Stimulated activated CD4-positive, alpha-beta T cell treated with anti-CD3 and anti-CD28 coated beads, Interleukin-2, amount 100 ng/mL, for 4 hours (primary cell): ENCODE results near the gene NUP153.
A peak's percentile ranks its signal among the peaks of the same experiment; 100 is the strongest.
"Not testable (repeated sequence)": the region's sequence is repeated elsewhere in the genome, so short reads cannot be mapped to it uniquely, and the experiment has no call there.

Experiments used
- DNase-seq: peaks from one replicate; pipeline ENCODE4 v3.0.0-alpha.2; 2020; ENCODE audit warnings: low read depth

The NUP153 gene

DNA sequence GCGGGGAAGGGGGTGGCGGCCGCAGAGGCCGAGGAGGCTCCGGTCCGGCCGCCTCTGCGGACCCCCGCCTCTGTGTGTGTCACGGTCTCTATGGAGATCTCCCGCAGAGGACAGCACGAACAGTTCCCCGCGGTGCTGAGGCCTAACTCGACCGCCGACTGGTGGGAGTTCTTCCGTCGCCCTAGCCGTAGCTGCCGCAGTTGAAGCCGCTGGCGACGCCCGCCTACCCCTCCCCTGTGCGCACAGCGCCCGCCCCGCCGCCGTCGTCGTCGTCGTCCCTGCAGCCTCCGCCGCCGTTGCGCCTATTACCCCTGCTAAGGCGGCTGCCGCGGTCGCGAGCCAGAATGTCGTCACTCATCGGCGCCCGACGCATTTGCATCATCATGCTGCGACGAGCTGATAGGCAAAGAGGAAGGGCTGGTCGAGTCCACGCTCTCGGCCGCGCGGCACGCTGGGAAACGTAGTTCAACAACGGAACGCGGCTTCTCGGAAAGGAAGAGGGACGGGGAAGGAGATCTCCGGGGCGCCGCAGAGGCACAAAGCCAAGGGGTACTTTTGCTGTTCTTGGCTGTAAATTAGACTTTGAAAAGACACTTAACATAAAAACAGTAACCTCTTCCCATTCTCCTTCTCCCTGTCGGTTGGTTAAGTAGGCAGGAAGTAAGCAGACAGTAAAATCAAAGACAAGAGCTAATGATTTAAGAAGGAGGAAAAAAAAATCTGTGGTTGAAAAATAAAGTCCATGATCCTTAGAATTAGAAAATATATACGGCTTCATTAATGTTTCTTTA lies at the start of gene NUP153:
Gene NUP153 (minus strand): TSS at position 346 of the 791 bp plus-strand sequence. CDS start 538 bp downstream, outside the sequence.
- peak; percentile 99 for DNase-seq

DNA sequence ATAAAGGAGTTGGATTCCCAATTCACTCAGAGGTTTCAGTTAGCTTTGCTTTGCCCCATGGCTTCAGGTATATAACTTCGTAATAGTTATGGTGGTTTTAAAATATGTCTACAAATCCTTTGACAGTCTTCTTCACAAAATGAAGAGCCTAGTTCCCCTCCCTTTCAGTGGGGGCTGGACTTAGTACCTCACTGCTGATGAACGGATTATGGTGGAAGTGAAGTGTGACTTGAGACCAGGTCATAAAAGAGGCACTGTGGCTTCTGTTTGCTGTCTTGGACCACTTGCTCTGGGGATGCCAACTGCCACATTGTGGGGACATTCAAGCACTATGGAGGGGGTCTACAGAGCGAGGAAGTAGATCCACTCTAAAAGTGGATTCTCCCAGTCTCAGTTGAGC lies 47.5 kb upstream of the NUP153 start:
- DNase-seq, result no peak

DNA sequence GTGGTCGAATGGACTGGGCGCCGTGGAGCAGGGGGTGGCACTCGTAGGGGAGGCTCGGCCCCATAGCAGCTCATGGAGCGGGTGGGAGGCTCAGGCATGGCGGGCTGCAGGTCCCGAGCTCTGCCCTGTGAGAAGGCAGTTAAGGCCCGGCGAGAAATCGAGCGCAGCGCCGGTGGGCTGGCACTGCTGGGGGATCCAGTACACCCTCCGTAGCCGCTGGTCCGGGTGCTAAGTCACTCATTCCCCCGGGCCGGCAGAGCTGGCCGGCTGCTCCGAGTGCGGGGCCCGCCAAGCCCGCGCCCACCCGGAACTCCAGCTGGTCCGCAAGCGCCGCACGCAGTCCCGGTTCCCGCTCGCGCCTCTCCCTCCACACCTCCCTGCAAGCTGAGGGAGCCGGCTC lies 38.6 kb upstream of the NUP153 start:
- not testable (repeated sequence) for DNase-seq

DNA sequence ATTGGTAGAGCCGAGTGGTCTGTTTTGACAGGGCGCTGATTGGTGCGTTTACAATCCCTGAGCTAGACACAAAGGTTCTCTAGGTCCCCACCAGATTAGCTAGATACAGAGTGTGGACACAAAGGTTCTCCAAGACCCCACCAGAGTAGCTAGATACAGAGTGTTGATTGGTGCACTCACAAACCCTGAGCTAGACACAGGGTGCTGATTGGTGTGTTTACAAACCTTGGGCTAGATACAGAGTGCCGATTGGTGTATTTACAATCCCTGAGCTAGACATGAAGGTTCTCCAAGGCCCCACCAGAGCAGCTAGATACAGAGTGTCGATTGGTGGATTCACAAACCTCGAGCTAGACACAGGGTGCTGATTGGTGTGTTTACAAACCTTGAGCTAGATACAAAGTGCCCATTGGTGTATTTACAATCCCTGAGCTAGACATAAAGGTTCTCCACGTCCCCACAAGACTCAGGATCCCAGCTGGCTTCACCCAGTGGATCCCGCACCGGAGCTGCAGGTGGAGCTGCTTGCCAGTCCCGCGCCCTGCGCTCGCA lies 38.1 kb upstream of the NUP153 start:
- not testable (repeated sequence) for DNase-seq

DNA sequence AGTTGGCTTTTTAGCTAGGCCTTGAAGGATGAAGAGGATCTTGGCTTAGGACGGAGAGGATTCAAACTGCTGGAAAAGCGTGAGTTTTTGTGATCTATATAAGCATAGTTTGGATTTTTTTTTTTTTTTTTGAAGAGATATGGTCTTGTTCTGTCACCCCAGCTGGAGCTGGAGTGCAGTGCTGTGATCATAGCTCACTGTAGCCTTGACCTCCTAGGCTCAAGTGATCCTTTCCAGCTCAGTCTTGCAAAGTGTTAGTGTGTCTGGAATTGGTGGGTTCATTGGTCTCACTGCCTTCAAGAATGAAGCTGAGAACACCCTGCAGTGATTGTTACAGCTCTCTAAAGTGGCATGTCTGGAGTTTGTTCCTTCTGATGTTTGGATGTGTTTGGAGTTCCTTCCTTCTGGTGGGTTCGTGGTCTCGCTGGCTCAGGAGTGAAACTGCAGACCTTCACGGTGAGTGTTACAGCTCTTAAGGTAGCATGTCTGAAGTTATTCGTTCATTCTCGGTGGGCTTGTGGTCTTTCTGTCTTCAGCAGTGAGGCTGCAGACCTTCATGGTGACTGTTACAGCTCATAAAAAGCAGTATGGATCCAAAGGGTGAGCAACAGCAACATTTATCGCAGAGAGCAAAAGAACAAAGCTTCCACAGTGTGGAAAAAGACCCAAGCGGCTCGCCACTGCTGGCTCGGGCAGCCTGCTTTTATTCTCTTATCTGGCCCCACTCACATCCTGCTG lies 37.5 kb upstream of the NUP153 start:
- DNase-seq, result no peak

DNA sequence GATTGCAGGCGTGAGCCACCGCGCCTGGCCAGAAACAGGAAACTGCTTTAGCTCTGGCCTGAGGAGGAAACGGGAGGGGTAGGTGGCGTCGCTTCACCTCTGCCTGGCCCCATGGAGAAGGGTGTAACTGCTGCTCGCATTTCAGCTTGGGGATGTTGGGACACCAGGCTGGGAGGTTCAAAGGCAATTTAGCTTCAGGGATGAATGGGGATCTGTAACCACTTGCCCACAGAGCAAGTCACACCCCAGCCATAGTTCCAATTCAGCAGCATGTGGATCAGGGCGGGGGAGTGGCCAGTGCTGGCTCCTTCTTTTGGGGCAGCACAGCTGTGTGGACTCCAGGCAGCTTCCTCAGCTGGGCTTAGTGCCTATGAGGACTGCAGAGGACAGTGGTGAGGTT lies 34.8 kb upstream of the NUP153 start:
- DNase-seq, result no peak

DNA sequence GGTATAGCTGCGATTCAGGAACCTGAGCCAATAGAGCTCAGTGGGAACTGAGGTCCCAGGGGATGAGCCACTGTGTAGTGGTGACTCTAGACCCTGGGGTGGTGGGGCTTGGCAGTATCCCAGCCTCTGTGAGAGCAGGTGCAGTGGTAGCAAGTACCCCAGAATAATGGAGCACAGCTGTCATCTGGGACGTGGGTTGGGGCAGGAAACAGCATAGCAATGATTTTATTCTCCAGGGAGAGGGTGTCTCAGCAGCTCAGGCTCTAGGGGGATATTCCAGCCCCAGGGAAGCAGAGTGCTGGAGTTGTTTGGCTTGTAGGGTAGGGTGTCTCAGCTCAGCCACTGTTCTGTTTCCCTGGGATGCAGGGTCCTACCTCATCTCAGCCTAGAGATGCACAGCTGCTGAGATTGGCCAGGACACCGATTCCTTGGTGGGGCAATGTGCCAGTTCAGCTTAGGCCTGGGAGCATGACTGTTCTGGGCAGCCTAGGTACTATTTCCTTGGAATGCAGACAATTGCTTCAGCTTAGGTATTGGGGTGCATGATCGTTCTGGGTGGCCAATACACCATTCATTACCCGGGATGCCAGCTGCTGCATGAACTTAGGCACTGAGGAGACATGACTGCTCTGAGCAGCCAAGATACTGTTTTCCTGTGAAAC lies 34.0 kb upstream of the NUP153 start:
- no peak for DNase-seq

DNA sequence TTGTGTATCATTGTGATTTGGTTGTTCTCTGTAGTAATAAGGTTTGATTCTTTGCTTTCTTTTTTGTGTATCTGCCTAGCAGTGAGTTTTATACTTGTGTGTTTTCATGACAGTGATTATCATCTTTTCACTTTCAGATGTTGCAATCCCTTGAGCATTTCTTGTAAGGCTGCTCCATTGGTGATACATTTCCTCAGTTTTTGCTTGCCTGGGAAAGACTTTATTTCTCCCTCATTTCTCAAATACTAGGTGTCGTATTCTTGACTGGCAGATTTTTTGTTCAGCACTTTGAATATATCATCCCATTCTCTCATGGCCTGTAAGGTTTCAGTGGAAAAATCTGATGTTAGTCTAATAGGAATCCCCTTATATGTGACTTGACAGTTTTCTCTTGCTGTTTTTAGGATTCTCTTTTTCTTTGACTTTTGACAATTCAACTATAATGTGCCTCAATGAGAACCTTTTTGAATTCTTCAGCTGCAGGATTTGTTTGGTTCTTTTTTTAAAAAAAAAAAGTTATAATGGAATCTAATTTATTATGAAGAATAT lies 31.1 kb upstream of the NUP153 start:
- no peak for DNase-seq

DNA sequence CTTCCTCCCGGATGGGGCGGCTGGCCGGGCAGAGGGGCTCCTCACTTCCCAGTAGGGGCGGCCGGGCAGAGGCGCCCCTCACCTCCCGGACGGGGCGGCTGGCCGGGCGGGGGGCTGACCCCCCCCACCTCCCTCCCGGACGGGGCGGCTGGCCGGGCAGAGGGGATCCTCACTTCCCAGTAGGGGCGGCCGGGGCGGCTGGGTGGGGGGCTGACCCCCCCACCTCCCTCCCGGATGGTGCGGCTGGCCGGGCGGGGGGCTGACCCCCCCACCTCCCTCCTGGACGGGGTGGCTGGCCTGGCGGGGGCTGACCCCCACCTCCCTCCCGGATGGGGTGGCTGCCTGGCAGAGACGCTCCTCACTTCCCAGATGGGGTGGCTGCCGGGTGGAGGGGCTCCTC lies 28.6 kb upstream of the NUP153 start:
- not testable (repeated sequence) for DNase-seq

DNA sequence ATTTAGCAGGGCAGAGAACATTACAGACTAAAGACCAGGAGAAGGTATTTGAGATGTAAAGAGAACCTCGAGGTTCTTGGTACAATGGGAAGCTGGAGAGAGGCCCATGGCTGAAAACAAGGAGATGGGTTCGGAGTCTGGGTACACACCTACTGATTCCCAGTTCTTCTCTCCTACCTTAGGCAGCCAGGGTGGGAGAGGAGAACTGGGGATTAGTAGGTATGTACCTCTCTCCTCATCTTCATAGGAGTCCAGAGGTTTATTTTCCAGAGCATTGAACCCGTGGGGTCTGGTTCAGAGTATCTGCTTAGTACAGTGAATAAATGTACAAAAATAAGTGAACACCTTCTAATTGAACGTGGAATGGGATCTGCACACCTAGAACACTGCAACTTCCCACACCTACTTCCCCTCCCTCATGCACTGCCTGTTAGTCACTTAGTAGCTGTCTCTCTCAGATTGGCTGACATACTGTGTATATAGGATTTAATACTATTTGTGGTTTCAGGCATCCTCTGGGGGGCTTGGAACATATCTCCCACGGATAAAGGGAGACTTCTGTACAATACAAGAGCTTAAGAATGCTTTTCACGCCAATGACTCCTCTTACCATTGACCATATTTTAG lies 23.5 kb upstream of the NUP153 start:
- DNase-seq, result no peak

DNA sequence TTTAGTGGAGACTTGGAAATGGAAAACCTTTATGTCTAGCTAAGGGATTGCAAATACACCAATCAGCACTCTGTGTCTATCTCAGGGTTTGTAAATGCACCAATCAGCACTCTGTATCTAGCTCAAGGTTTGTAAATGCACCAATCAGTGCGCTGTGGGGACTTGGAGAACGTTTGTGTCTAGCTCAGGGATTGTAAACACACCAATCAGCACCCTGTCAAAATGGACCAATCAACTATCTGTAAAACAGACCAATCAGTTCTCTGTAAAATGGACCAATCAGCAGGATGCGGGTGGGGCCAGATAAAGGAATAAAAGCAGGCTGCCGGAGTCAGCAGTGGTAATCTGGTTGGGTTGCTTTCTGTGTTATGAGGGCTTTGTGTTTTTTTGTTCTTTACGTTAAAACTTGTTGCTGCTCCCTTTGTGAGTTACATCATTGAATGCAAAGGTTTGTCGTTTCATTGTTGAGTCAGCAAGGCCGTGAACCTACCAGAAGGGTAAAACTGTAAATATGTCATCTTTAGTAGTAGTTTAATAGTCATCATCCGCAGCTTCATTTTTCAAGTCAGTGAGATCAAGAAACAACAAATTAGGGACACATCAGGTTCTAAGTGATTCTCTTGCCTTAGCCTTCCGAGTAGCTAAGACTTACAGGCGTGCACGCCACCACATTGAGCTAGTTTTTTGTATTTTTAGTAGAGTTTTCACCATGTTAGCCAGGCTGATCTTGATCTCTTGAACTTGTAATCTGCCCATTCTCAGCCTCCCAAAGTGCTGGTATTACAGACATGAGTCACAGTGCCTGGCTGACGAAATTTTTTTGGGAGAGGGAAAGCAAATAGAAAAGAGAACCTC lies 22.7 kb upstream of the NUP153 start:
- no peak for DNase-seq

DNA sequence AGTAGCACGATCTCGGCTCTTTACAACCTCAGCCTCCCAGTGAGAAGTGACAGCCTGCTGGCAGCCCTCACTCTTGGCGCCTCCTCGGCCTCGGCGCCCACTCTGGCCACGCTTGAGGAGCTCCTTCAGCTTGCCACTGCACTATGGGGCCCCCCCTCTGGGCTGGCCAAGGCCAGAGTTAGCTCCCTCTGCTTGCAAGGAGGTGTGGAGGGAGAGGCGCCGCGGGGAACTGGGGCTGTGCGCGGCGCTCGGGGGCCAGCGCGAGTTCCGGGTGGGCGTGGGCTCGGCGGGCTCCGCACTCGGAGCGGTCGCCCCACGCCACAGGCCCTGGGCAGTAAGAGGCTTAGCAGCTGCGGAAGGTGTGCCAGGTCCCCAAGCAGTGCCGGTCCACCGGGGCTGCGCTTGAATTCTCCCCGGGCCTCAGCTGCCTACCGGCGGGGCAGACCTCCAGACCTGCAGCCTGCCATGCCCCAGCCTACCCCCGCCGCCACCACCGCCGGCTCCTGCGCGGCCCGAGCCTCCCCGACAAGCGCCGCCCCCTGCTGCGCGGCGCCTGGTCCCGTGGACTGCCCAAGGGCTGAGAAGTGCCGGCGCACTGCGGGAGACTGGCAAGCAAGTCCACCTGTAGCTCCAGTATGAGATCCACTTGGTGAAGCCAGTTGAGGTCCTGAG lies 22.0 kb upstream of the NUP153 start:
- no peak for DNase-seq

DNA sequence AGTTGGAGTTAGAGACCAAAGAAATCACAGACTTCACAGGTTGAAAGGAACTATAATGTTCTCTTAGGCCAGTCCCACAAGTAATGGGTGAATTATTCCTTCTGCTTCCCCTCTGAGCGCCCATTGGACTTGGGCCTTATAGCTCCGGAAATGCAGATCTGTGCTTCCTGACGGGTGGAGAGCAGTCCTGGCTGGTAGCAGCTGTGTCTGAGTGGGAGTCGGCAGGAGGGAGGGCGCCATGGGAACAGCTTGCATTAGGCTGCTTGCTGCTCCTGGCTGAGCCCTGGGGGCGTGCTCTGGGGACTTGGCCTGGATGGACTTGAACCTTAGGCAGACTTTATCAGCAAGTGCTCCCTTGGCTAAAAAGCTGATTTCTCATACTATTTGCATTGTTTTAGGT lies 18.4 kb upstream of the NUP153 start:
- no peak for DNase-seq

DNA sequence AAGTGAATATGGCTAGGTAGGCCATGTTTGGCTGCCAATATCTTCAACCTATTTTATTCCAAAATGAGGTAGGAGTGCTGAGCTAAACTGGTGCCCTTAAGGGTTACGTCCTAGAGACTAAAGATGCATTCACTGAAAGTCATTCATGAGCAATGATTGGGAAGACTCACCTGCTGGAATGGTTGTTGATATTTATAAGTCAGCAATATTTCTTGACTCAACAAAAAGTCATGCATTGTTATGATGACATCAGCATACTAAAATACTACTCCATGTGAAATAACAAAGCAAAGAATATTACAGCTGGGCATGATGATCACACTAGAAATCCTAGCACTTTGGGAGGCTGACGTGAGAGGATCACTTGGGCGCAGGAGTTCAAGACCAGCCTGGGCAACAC lies 17.6 kb upstream of the NUP153 start:
- no peak for DNase-seq

DNA sequence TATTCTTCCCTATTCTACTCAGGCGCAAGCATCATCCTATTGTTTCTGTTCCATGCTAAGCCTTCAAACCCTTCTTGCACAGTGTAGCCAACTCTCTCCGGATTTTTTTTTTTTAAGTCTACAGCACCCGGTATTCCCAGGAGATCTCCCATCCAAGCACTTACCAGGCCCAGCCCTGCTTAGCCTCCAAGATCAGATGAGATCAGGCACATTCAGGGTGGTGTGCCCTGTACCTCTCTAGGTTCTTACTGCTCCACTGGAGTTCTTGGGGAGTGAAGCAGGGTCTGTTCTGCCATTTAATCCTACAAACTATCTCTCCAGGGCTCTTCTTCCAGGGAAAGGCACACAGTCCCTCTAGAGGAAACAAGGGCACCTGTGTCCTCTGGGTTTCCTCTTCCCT lies 14.9 kb upstream of the NUP153 start:
- DNase-seq, result no peak

DNA sequence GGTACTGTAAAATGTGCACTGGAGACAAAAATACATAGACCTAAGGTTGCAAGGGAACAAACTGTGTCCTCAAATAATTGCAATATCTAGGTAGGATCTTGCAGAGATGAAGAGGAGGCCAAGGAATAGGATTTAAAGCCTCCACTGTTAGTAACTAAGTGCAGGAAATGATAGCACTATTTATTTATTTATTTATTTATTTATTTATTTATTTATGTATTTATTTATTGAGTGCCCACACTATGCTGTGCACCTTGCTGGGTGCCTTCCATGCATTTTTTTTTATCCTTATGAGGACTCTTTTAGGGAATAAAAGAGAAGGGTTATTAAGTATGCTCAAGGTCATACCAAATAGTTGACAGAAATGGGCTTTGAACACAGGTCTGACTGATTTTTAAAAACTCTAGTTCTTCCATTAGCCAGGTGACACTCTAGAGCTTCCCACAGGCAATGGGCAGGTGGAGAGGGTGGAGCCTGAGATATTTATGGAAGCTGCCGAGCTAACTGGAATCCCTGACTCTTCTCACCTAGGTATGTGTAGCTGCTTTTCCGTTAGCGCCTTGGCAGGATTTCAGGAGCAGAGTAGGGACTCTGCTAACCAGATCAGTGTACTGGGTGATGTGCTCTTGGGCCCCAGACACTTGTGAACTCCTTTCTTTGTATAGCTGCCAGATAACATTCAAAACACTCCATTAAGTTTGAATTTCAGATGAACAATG lies 12.8 kb upstream of the NUP153 start:
- DNase-seq, result no peak

DNA sequence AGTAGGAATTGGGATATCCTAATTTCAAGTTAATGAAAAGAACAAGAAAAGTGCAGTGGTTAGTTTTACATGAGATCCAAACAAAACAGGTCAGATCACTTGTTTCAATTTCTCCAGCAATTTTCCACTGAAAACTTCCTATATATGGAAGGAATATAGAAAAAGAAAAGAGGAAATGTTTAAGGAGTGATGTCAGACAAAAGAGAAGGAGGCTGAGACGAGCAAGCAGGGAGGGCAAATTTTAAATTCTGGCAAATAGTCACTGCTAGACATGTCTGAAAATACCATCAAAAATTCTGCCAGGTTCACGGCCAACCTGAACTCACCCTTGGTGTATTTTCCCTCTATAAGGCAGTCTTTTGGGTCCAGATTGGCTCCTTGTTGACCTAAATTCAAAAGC lies 9.5 kb upstream of the NUP153 start:
- no peak for DNase-seq

DNA sequence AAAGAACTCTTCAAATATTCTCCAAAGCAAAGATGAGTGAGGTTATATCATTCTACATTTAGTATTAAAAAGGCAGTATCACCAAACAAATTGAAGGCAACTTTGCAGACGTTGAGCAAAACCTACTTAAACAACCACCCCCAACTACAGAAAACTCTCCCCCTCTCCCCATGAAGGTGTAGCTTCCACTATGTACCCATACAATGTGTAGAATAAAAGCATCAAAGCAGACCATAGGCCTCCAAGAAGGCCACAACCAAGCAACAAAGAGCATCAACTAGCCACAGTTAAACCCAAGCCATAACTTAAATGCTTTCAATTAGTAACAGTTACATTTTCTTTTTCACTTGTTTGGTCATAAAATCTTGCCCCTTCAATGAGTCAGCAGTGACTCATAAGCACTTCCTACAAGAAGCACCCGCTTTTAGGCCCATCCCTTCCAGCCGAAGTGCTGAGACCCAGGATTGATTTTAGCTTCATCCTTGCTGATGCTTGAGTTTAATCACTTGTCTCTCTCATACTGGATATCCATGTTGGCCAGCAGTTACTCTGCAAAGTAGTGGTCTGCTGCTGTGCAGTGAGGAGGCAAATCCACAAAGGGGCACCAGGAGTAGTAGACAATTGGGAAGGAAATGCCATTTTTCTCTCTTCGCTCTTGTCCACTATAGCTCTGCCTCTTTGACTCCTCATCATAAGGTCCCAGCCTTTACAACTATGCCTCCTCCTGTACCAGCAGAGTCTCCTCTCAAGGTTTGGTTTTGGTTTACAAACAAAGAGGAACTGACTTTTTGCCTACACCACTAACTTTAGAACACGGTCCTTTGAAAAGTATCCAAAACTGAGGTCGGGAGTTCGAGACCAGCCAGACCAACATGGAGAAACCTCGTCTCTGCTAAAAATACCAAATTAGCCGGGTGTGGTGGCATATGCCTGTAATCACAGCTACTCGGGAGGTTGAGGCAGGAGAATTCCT lies 8.4 kb upstream of the NUP153 start:
- no peak for DNase-seq

DNA sequence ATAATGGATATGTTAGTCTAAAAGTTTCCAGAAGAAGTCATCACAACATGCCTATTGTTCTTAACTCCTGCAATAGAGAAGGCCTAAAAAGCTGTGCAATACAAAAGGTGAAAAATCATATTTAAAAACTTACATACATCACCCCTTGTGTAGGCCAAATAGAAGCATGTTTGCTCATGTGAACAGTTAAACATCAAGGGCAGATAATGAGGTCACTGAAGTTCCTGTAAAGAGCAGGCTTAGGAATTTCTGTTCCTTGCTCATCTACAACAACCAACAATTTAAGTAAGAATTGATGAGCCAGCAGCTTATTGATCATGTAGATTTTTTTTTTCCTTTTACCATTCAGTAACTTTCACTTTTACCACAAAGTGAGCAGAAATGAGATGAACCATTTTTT lies 7.5 kb upstream of the NUP153 start:
- no peak for DNase-seq
